KMS-11 (cell line): Measurements from ENCODE around the gene ZNF483.

Source experiments
- H2AFZ ChIP-seq: fragments of 200-600 bp; sonication (generic); 2 replicates; pipeline ENCODE4 v1.6.1; 2016; ENCODE audit warnings: antibody characterized with exemption, mixed run types, low read depth
- H3K27ac ChIP-seq: fragments of 200-600 bp; sonication (generic); 2 replicates; pipeline ENCODE4 v1.6.1; 2016; ENCODE audit warnings: mild to moderate bottlenecking, mixed run types
- H3K27me3 ChIP-seq: fragments of 200-600 bp; sonication (generic); 2 replicates; pipeline ENCODE4 v1.6.1; 2017; ENCODE audit warnings: mild to moderate bottlenecking, low read depth, mixed run types, moderate library complexity; ENCODE audit not compliant: insufficient read depth
- H3K36me3 ChIP-seq: fragments of 200-600 bp; sonication (generic); 2 replicates; pipeline ENCODE4 v1.6.1; 2017; ENCODE audit warnings: mild to moderate bottlenecking, mixed run types; ENCODE audit not compliant: insufficient read depth
- H3K4me1 ChIP-seq: fragments of 200-600 bp; sonication (generic); 2 replicates; pipeline ENCODE4 v1.6.1; 2016; ENCODE audit warnings: mild to moderate bottlenecking, low read depth, mixed run types; ENCODE audit not compliant: poor library complexity, severe bottlenecking
- H3K4me2 ChIP-seq: fragments of 200-600 bp; sonication (generic); 2 replicates; pipeline ENCODE4 v1.7.0; 2016; ENCODE audit warnings: mild to moderate bottlenecking, mixed run types
- H3K4me3 ChIP-seq: fragments of 200-600 bp; sonication (generic); IDR thresholded peaks from 2 replicates; pipeline ENCODE4 v1.6.1; 2017; ENCODE audit warnings: low read depth, low read length, mixed read lengths; ENCODE audit not compliant: insufficient read depth
- H3K79me2 ChIP-seq: fragments of 200-600 bp; sonication (generic); 2 replicates; pipeline ENCODE4 v1.6.1; 2016; ENCODE audit warnings: low read depth, mixed run types; ENCODE audit not compliant: insufficient read depth
- H3K9ac ChIP-seq: fragments of 200-600 bp; sonication (generic); 2 replicates; pipeline ENCODE4 v1.6.1; 2016; ENCODE audit warnings: mild to moderate bottlenecking, mixed run types
- H4K20me1 ChIP-seq: fragments of 200-600 bp; sonication (generic); 2 replicates; pipeline ENCODE4 v1.6.1; 2016; ENCODE audit warnings: mild to moderate bottlenecking, mixed run types; ENCODE audit not compliant: insufficient read depth
- TF ChIP-seq, protein P1 (sequence below): fragments of 200-600 bp; sonication (generic); conservative IDR thresholded peaks from 2 replicates; pipeline ENCODE4 v1.6.1; 2017; ENCODE audit warnings: low read depth, mild to moderate bottlenecking, antibody characterized with exemption, low read length, moderate library complexity, mixed read lengths

Gene ZNF483

DNA sequence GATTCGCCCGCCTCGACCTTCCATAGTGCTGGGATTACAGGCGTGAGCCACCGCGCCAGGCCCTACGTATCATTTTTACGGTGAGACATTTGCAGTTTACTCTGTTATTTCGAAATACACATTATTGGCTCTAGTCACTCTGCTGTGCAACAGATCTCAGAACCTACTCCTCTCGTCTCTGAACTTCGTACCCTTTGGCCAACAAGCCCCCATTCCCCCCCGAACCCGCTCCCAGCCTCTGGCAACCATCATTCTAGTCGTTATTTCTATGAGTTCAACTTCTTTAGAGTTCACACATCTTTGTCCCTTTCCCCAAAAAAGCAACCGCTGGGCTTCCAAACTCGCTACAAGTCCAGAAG is 73.7 kb downstream of the ZNF483 start:
- Histone ChIP-seq H3K4me3 (no peak overlapping the region), H2AFZ (no peak overlapping the region), H3K36me3 (no peaks in the 10 kb centered on the region), H3K27ac (no peak overlapping the region), H3K79me2 (no peaks in the 10 kb centered on the region), H3K27me3 (no peaks in the 10 kb centered on the region), H3K9ac (no peak overlapping the region), H3K4me2 (no peak overlapping the region), H4K20me1 (no peaks in the 10 kb centered on the region), H3K4me1 (no peaks in the 10 kb centered on the region)
- TF ChIP-seq, protein P1, sequence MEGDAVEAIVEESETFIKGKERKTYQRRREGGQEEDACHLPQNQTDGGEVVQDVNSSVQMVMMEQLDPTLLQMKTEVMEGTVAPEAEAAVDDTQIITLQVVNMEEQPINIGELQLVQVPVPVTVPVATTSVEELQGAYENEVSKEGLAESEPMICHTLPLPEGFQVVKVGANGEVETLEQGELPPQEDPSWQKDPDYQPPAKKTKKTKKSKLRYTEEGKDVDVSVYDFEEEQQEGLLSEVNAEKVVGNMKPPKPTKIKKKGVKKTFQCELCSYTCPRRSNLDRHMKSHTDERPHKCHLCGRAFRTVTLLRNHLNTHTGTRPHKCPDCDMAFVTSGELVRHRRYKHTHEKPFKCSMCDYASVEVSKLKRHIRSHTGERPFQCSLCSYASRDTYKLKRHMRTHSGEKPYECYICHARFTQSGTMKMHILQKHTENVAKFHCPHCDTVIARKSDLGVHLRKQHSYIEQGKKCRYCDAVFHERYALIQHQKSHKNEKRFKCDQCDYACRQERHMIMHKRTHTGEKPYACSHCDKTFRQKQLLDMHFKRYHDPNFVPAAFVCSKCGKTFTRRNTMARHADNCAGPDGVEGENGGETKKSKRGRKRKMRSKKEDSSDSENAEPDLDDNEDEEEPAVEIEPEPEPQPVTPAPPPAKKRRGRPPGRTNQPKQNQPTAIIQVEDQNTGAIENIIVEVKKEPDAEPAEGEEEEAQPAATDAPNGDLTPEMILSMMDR: no peak

DNA sequence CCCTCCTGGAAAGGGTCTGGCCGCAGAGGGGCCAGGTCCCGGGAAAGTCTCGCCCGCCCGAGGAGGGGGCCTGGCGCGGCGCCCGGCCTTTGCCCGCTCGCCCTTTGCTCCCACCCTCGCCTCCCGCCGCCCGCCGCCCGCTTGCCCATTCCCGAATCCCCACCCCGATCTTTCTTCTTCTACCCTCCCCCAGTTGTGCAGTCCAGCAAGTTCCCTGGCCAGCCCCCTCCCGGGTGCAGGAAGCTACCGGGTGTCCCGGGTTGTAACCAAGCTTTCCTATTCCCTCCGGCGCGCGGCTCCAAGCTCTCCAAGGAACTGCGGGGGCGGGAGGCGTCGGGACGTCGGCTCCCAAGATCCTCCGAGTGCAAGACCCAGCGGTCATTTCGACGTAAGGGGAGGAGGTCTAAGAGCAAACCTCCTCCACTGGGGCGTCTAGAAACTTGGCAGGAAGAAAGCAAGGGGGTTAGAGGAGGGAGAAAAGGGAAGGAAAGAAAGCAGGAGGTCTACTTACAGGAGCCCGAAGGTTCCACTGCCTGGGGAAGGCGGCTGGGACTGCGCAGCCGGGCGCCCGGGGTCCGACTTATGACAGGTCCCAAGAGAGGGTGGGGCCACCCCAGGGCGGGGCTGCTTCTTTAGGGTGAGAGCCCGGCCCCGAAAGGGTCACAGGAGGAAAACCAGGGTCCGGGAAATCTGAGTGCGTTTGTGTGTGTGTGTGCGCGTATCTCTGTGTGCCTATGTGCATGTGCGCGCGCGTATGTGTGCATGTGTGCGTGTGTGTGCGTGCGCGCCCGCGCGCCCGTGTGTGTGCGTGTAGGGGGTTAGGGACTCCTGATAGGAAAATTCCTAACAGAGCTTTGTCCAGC is 74.3 kb downstream of the ZNF483 start, which contains the start of gene PTGR1:
TSS of gene PTGR1 (minus strand) at position 556 of the 863 bp plus-strand sequence. CDS start 2,225 bp downstream, outside the sequence.
- no peaks in the 10 kb centered on the region for H3K79me2 ChIP-seq
- H3K4me1 ChIP-seq: no peaks in the 10 kb centered on the region
- no peak within 1 kb of the TSS for H3K4me3 ChIP-seq
- H3K27ac ChIP-seq: no peak within 1 kb of the TSS
- no peak within 1 kb of the TSS for H2AFZ ChIP-seq
- no peaks in the 10 kb centered on the region for H4K20me1 ChIP-seq
- TF ChIP-seq, protein P1: no peak
- no peak within 1 kb of the TSS for H3K4me2 ChIP-seq
- no peaks in the 10 kb centered on the region for H3K36me3 ChIP-seq
- no peaks in the 10 kb centered on the region for H3K27me3 ChIP-seq
- no peak within 1 kb of the TSS for H3K9ac ChIP-seq

DNA sequence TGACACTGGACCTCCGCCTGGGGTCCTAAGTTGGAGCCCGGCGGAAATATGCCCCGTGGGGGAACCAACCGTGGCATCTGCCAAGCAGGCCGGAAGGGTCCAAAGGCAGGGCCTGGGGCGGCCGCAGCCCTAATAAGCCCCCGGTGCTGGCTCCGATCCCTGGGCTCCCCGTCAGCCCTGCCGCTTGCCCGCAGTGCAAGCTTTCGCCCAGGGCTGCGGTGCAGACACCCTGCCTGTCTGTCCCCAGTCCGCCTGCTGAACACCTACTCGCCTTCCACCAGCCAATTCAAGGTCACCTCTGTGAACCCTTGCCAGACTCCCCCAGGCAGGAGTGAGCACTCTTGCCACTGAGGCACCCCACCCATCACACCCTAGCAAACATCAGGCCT is 75.0 kb downstream of the ZNF483 start:
- Histone ChIP-seq H3K36me3 (no peaks in the 10 kb centered on the region), H3K27ac (no peak overlapping the region), H3K79me2 (no peaks in the 10 kb centered on the region), H2AFZ (no peak overlapping the region), H4K20me1 (no peaks in the 10 kb centered on the region), H3K27me3 (no peaks in the 10 kb centered on the region), H3K4me3 (no peak overlapping the region), H3K4me2 (no peak overlapping the region), H3K4me1 (no peaks in the 10 kb centered on the region), H3K9ac (no peak overlapping the region)
- TF ChIP-seq, protein P1: no peak

GRCh38 chr9:111601237-111602018 is 76.4 kb downstream of the ZNF483 start:
- TF ChIP-seq, protein P1: no peak
- Histone ChIP-seq H3K4me1 (no peaks in the 10 kb centered on the region), H2AFZ (no peak overlapping the region), H3K79me2 (no peaks in the 10 kb centered on the region), H3K36me3 (no peaks in the 10 kb centered on the region), H4K20me1 (no peaks in the 10 kb centered on the region), H3K27ac (no peak overlapping the region), H3K9ac (no peak overlapping the region), H3K27me3 (no peaks in the 10 kb centered on the region), H3K4me3 (no peak overlapping the region), H3K4me2 (no peak overlapping the region)
